Measurements from ENCODE around the gene MFSD6. TPM values are rescaled to one million over a fixed set of nuclear protein-coding genes. Genes with fewer than 3 reads are reported as not detected.

The MFSD6 gene
- total and polyA plus RNA-seq, 2 of the 8 experiments (the other 6 are each of a cell fraction or from before 2014, with no cell fraction given) = 1.8 to 5.1 TPM

- Histone ChIP-seq H3K23me2 (ENCODE audit: low read depth, low read length) (no peaks in the 10 kb centered on the region), H2AK5ac (ENCODE audit: low read depth, low read length) (no peak overlapping the region), H4K8ac (ENCODE audit: extremely low read depth, insufficient read depth, low read length) (no peak overlapping the region), H3K4ac (replicated peaks; ENCODE audit: insufficient read length, low read depth, low read length) (no peak overlapping the region), H4K20me1 (replicated peaks in 1 of 2; ENCODE audit: control insufficient read depth in 1 of 2, insufficient read depth in 2 of 2, low read length in 2 of 2) (no peaks in the 10 kb centered on the region), H3K4me1 (replicated peaks in 1 of 4; ENCODE audit: control insufficient read depth in 3 of 4, insufficient read depth in 4 of 4, low read length in 3 of 4) (no peaks in the 10 kb centered on the region), H3K36me3 (ENCODE audit: control insufficient read depth in 2 of 4, insufficient read depth in 4 of 4, low read length in 3 of 4) (no peaks in the 10 kb centered on the region; a peak in 2 of 8 replicates), H3K9me3 (ENCODE audit: insufficient read depth in 2 of 2, low read depth in 1 of 2, low read length in 1 of 2) (no peaks in the 10 kb centered on the region), H4K5ac (ENCODE audit: insufficient read length, low read depth, low read length) (no peak overlapping the region), H3K18ac (ENCODE audit: extremely low read depth, low read length) (no peak overlapping the region), H3K79me1 (ENCODE audit: low read depth, low read length) (no peaks in the 10 kb centered on the region), H3K27ac (ENCODE audit: low read depth, low read length) (no peak overlapping the region), H2BK5ac (ENCODE audit: low read depth, low read length) (no peak overlapping the region), H3K79me2 (ENCODE audit: control insufficient read depth in 1 of 2, insufficient read depth in 2 of 2, low read length in 2 of 2) (no peaks in the 10 kb centered on the region), H2BK20ac (ENCODE audit: low read length) (no peak overlapping the region), H4K91ac (replicated peaks; ENCODE audit: insufficient read length, low read length) (no peak overlapping the region), H3K9ac (replicated peaks in 1 of 4; ENCODE audit: extremely low read depth in 1 of 4, low read depth in 3 of 4, low read length in 3 of 4) (no peak overlapping the region), H2BK15ac (ENCODE audit: low read length) (no peak overlapping the region), H3K4me3 (ENCODE audit: extremely low read depth in 1 of 4, insufficient read depth in 2 of 4, low read depth in 3 of 4, low read length in 4 of 4) (no peak overlapping the region), H3K23ac (ENCODE audit: insufficient read length) (no peak overlapping the region), H3K27me3 (replicated peaks in 1 of 4; ENCODE audit: control insufficient read depth in 3 of 4, extremely low read depth in 1 of 4, insufficient read depth in 3 of 4, low read length in 3 of 4) (no peaks in the 10 kb centered on the region), H3K4me2 (ENCODE audit: insufficient read depth in 1 of 2, low read depth in 2 of 2, low read length in 2 of 2) (no peak overlapping the region), H2BK120ac (replicated peaks; ENCODE audit: low read depth, low read length) (no peak overlapping the region), H2BK12ac (ENCODE audit: low read depth, low read length) (no peak overlapping the region), H3K14ac (ENCODE audit: insufficient read length) (no peak overlapping the region), H2AFZ (ENCODE audit: low read length) (no peak overlapping the region), H3K56ac (replicated peaks; ENCODE audit: insufficient read length, low read depth, low read length) (no peak overlapping the region)
- ChIA-PET CTCF (ENCODE audit: partially characterized antibody) (no interaction called here), POLR2A (ENCODE audit: partially characterized antibody) (no interaction called here)
- FAIRE-seq = no peak
- WGBS, 2 experiments (ENCODE audit: extremely low coverage in 1 of 2, insufficient coverage in 1 of 2, insufficient read length in 1 of 2, insufficient replicate concordance in 2 of 2, low coverage in 1 of 2, low lambda C conversion rate in 2 of 2, missing lambda C conversion rate in 1 of 2) = 81% methylated on average over 1 of the region's 1 CpG; no CpG with 5 or more reads in 1 of the 2 experiments
- no peak for DNase-seq (ENCODE audit: low read depth in 1 of 2, low spot score in 2 of 2)
- TF ChIP-seq ASH2L (IDR thresholded peaks at IDR 0.05; ENCODE audit: low read length) = no peak
- no peak for TF ChIP-seq JUND (IDR thresholded peaks at IDR 0.05; ENCODE audit: low read length)
- TF ChIP-seq SIN3A (conservative IDR thresholded peaks at IDR 0.05 in 1 of 2, IDR thresholded peaks at IDR 0.05 in 1 of 2; ENCODE audit: low read depth in 1 of 2, low read length in 2 of 2) = no peak
- no peak for TF ChIP-seq SAP30 (IDR thresholded peaks at IDR 0.05; ENCODE audit: insufficient read depth, insufficient replicate concordance, low read length)
- TF ChIP-seq CTCF (IDR thresholded peaks at IDR 0.05; ENCODE audit: control extremely low read depth in 1 of 3, insufficient read depth in 1 of 3, low read depth in 1 of 3, low read length in 3 of 3) = no peak
- TF ChIP-seq POLR2AphosphoS5 (IDR thresholded peaks at IDR 0.05; ENCODE audit: low read depth, low read length) = no peak
- no peak for TF ChIP-seq TEAD4 (IDR thresholded peaks at IDR 0.05; ENCODE audit: low read depth, low read length)
- no peak for TF ChIP-seq ZNF274 (IDR thresholded peaks at IDR 0.05; ENCODE audit: borderline replicate concordance, extremely low read depth, low read length)
- TF ChIP-seq TAF1 (IDR thresholded peaks at IDR 0.05; ENCODE audit: low read depth, low read length) = no peak
- TF ChIP-seq SP4 (IDR thresholded peaks at IDR 0.05; ENCODE audit: low read length) = no peak
- no peak for TF ChIP-seq BACH1 (IDR thresholded peaks at IDR 0.05; ENCODE audit: low read length)
- no peak for TF ChIP-seq SUZ12 (IDR thresholded peaks at IDR 0.05; ENCODE audit: low read length)
- no peak for TF ChIP-seq TAF7 (optimal IDR thresholded peaks at IDR 0.05; ENCODE audit: borderline replicate concordance, low read depth, low read length)
Observed at GRCh38 chr2:190505696-190506095, 97.5 kb downstream of the MFSD6 start.
